ENCODE results near the gene MLIP. TPM values are rescaled to one million over a fixed set of nuclear protein-coding genes. Genes with fewer than 3 reads are reported as not detected.

MLIP gene
- total and polyA plus RNA-seq, 4 donors = 1.5 to 2.6 (median 2.2) TPM; not detected in 1

DNA sequence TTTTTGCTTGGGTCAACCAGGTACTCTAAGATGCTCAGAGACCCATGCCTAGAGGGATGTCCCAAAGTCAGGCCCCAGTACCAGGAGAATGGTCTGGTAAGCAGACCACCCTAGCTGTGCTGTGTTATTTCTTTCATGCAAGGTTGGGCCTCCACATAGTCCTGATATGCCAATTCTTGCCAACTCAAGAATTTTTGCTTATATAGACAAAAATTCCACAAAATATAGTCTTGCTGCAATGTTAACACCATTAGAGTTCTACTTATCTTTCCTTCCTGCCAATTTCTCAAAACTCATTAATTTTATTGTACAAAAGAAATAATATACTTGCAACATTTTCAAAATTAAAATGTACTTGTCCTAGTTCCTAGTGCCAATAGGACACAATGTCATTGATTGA, 163.1 kb downstream of the MLIP start:
- no peaks in the 10 kb centered on the region for H3K9me3 ChIP-seq (ENCODE audit: control insufficient read depth, low read length)
- no peak for ATAC-seq (ENCODE audit: low FRiP score)
- H3K27me3 ChIP-seq (ENCODE audit: control insufficient read depth in 1 of 2, insufficient read depth in 2 of 2, low read length in 1 of 2) = no peaks in the 10 kb centered on the region
- intact Hi-C loops (cut with DNase I) = no loop called here
- no peak for DNase-seq
- H3K27ac ChIP-seq (ENCODE audit: low read depth in 1 of 2, low read length in 2 of 2) = no peak overlapping the region
- H3K4me3 ChIP-seq (ENCODE audit: low read length in 2 of 2) = no peak overlapping the region
- H3K4me1 ChIP-seq (ENCODE audit: control insufficient read depth in 1 of 2, insufficient read depth in 2 of 2, low read length in 2 of 2) = no peaks in the 10 kb centered on the region
- no peaks in the 10 kb centered on the region for H3K36me3 ChIP-seq (ENCODE audit: control insufficient read depth in 1 of 2, insufficient read depth in 2 of 2, low read length in 1 of 2)

DNA sequence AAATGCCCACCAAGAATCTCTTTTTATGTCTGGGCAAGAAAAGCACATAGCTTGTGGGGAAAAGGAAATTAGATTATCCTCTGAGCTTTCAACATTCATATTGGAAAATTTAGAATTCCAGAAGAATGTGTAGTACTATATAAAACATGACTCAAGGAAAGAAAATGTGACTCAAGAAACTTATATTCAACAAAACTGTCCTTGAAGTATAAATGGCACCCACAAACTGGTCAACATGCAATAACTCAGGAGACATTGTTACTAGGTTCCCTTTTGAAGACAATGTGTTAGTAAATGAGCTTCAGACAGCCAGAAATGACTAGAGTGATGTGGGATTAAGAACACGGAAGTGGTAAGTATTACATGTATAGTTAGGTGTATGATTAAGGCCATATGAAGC, 170.9 kb downstream of the MLIP start:
- H3K4me1 ChIP-seq (ENCODE audit: control insufficient read depth in 1 of 2, insufficient read depth in 2 of 2, low read length in 2 of 2) = no peaks in the 10 kb centered on the region
- no peak overlapping the region for H3K4me3 ChIP-seq (ENCODE audit: low read length in 2 of 2)
- H3K9me3 ChIP-seq (ENCODE audit: control insufficient read depth, low read length) = no peaks in the 10 kb centered on the region
- 82 to 95% methylated on average over 1 of the region's 1 CpG for WGBS, 2 donors
- no peak overlapping the region for H3K27ac ChIP-seq (ENCODE audit: low read depth in 1 of 2, low read length in 2 of 2)
- ATAC-seq (ENCODE audit: low FRiP score) (no peak), DNase-seq (no peak)
- H3K27me3 ChIP-seq (ENCODE audit: control insufficient read depth in 1 of 2, insufficient read depth in 2 of 2, low read length in 1 of 2) = no peaks in the 10 kb centered on the region
- intact Hi-C loops (cut with DNase I) = no loop called here
- H3K36me3 ChIP-seq (ENCODE audit: control insufficient read depth in 1 of 2, insufficient read depth in 2 of 2, low read length in 1 of 2) = no peaks in the 10 kb centered on the region

DNA sequence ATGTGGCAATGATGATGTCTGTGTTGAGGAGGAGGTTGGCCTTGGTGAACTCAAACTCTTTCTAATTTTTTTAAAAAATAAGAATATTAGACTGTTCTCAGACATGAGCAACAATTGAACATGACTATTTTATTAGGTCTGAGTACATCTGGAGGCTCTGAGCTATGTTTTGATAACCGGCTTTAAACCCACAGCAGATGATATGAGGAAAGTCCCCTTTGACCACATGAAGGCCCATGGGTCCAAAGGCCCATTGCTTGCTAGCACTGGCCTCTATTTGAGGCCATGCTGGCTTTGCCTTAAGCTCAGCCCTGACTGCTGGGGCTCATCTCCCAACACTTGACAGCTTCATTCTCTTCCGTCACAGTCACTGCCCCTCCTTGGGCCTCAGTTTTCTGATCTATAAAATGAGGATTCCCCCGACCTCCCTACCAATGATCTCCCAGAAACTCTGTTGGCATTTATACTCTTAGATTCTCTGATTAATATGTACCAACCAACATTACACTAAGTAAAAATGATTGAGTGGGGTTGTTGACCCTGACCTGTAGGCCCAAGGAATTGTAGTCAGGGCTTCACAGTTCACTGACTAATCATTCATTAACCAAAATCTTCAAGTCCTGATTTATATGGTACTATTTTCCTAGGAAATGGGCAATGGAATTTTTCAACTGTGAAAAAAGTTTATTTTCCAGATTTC, 173.1 kb downstream of the MLIP start:
- ATAC-seq (ENCODE audit: low FRiP score) = no peak
- H3K36me3 ChIP-seq (ENCODE audit: control insufficient read depth in 1 of 2, insufficient read depth in 2 of 2, low read length in 1 of 2) = no peaks in the 10 kb centered on the region

DNA sequence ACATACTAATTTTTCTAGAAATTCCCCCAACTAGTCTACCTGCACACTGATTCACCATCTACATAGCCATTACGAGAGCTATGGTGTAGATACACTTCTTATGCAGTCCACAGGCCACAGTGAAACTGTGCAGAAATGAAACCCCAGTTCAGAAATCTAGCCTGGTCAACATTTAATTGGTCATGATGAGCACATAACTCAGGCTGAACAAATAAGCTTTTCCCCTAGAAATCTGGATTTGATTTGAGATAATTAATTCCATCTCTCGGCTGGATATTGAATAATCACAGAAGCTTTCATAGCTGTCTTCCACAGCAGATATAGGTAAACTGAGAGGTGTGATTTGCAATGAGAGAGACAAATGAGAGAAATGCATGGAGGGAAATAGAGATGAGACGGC, 174.4 kb downstream of the MLIP start:
- no peaks in the 10 kb centered on the region for H3K9me3 ChIP-seq (ENCODE audit: control insufficient read depth, low read length)
- no peak for ATAC-seq (ENCODE audit: low FRiP score)
- H3K27me3 ChIP-seq (ENCODE audit: control insufficient read depth in 1 of 2, insufficient read depth in 2 of 2, low read length in 1 of 2) = no peaks in the 10 kb centered on the region
- no peaks in the 10 kb centered on the region for H3K4me1 ChIP-seq (ENCODE audit: control insufficient read depth in 1 of 2, insufficient read depth in 2 of 2, low read length in 2 of 2)
- H3K4me3 ChIP-seq (ENCODE audit: low read length in 2 of 2) = no peak overlapping the region
- WGBS, 2 donors = 84 to 91% methylated on average over 3 of the region's 3 CpGs
- DNase-seq = no peak
- no peaks in the 10 kb centered on the region for H3K36me3 ChIP-seq (ENCODE audit: control insufficient read depth in 1 of 2, insufficient read depth in 2 of 2, low read length in 1 of 2)
- intact Hi-C loops (cut with DNase I) = no loop called here
- no peak overlapping the region for H3K27ac ChIP-seq (ENCODE audit: low read depth in 1 of 2, low read length in 2 of 2)

More for the DNA sequence above, 173.1 kb downstream of the MLIP start:
- 70 to 76% methylated on average over 3 of the region's 3 CpGs for WGBS, 2 donors
- H3K27me3 ChIP-seq (ENCODE audit: control insufficient read depth in 1 of 2, insufficient read depth in 2 of 2, low read length in 1 of 2) = no peaks in the 10 kb centered on the region
- no peak for DNase-seq
- no peak overlapping the region for H3K27ac ChIP-seq (ENCODE audit: low read depth in 1 of 2, low read length in 2 of 2)
- H3K4me1 ChIP-seq (ENCODE audit: control insufficient read depth in 1 of 2, insufficient read depth in 2 of 2, low read length in 2 of 2) = no peaks in the 10 kb centered on the region
- H3K4me3 ChIP-seq (ENCODE audit: low read length in 2 of 2) = no peak overlapping the region
- H3K9me3 ChIP-seq (ENCODE audit: control insufficient read depth, low read length) = no peaks in the 10 kb centered on the region
- intact Hi-C loops (cut with DNase I) = no loop called here

DNA sequence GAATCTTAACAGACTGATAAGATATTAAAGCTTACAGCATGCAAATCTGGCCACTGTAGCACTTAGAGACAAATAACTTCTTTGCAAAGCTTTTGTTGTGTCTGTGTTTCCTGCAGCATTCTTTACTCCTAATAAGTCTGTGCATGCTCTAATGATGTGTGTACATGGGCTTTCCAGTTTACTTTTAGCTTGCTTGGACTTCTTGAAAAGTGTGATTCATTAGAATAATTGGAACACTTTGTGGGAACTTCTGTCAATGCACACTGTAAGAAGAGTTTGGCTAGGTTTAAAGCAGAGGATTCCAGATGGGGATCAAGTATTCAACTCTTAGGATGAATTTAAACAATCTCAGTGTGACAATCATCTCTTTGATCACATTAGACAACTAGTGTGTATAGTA, 174.9 kb downstream of the MLIP start:
- Histone ChIP-seq H3K4me1 (ENCODE audit: control insufficient read depth in 1 of 2, insufficient read depth in 2 of 2, low read length in 2 of 2) (no peaks in the 10 kb centered on the region), H3K27ac (ENCODE audit: low read depth in 1 of 2, low read length in 2 of 2) (no peak overlapping the region), H3K9me3 (ENCODE audit: control insufficient read depth, low read length) (no peaks in the 10 kb centered on the region), H3K27me3 (ENCODE audit: control insufficient read depth in 1 of 2, insufficient read depth in 2 of 2, low read length in 1 of 2) (no peaks in the 10 kb centered on the region), H3K36me3 (ENCODE audit: control insufficient read depth in 1 of 2, insufficient read depth in 2 of 2, low read length in 1 of 2) (no peaks in the 10 kb centered on the region), H3K4me3 (ENCODE audit: low read length in 2 of 2) (no peak overlapping the region)
- ATAC-seq (ENCODE audit: low FRiP score) = no peak
- DNase-seq = no peak
- intact Hi-C loops (cut with DNase I) = no loop called here

DNA sequence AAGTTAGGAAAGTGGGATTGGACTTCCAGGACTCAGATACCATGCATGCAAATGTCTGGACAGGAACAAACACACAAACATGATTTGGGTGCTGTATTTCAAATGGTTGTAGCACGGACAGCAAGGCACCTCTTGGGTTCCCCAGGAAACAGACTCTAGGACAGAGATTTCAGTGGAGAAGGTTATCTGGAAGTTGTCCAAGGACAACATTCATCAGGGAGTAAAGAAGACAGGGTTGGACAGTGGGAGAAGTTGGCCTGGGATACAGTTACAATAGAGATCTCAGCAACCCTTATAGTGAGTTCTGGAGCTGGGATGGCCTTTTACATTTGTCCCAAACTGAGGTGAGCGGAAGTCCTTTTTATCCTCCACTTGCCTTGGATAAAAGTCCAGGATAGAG, 177.2 kb downstream of the MLIP start:
- no peak overlapping the region for H3K4me3 ChIP-seq (ENCODE audit: low read length in 2 of 2)
- no peaks in the 10 kb centered on the region for H3K4me1 ChIP-seq (ENCODE audit: control insufficient read depth in 1 of 2, insufficient read depth in 2 of 2, low read length in 2 of 2)
- H3K9me3 ChIP-seq (ENCODE audit: control insufficient read depth, low read length) = no peaks in the 10 kb centered on the region
- H3K36me3 ChIP-seq (ENCODE audit: control insufficient read depth in 1 of 2, insufficient read depth in 2 of 2, low read length in 1 of 2) = no peaks in the 10 kb centered on the region
- H3K27me3 ChIP-seq (ENCODE audit: control insufficient read depth in 1 of 2, insufficient read depth in 2 of 2, low read length in 1 of 2) = no peaks in the 10 kb centered on the region
- intact Hi-C loops (cut with DNase I) = no loop called here
- WGBS, 2 donors = 99 to 100% methylated on average over 2 of the region's 2 CpGs
- ATAC-seq (ENCODE audit: low FRiP score) = no peak
- no peak overlapping the region for H3K27ac ChIP-seq (ENCODE audit: low read depth in 1 of 2, low read length in 2 of 2)
- no peak for DNase-seq

DNA sequence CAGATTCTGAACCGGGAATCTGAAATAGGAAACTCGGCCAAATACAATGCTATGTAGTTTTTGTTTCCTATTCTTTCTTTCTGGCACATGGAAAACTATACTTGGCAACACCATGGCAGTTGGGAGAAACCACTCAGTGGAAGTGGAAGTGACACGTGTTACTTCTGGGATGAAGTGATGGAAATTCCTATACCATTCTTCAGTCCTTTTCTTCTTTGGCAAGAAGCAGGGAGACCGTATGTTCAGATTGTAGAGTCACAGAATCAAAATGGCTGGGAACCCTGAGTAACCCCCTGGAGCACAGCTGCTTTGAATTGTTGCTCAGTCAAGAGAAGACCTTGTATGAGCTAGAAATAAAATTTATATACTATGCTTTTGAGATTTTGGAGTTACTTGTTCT, 178.2 kb downstream of the MLIP start:
- intact Hi-C loops (cut with DNase I) = no loop called here
- no peaks in the 10 kb centered on the region for H3K9me3 ChIP-seq (ENCODE audit: control insufficient read depth, low read length)
- no peak overlapping the region for H3K4me3 ChIP-seq (ENCODE audit: low read length in 2 of 2)
- H3K36me3 ChIP-seq (ENCODE audit: control insufficient read depth in 1 of 2, insufficient read depth in 2 of 2, low read length in 1 of 2) = no peaks in the 10 kb centered on the region
- 37 to 48% methylated on average over 4 of the region's 4 CpGs for WGBS, 2 donors
- H3K27me3 ChIP-seq (ENCODE audit: control insufficient read depth in 1 of 2, insufficient read depth in 2 of 2, low read length in 1 of 2) = no peaks in the 10 kb centered on the region
- no peak overlapping the region for H3K27ac ChIP-seq (ENCODE audit: low read depth in 1 of 2, low read length in 2 of 2)
- DNase-seq (no peak), ATAC-seq (ENCODE audit: low FRiP score) (no peak)
- H3K4me1 ChIP-seq (ENCODE audit: control insufficient read depth in 1 of 2, insufficient read depth in 2 of 2, low read length in 2 of 2) = no peaks in the 10 kb centered on the region

DNA sequence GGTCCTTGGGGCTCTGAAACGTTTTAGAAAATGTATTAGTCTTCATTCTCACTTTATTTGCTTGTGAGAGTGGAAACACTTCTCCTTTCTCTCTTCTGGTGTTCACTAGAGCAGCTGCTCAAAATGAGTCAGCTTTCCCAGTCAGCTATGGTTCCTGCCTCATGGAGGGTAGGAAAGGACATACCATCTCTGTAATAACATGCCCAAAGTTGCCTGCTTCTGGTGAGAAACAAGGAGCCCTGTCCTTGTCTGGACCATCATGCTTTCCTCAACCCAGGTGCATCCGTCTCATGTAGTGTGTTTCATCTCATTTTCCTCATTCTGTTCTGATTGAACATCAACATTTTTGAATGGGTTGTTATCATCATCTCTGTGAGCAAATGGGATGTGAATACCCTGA, 179.9 kb downstream of the MLIP start:
- H3K27me3 ChIP-seq (ENCODE audit: control insufficient read depth in 1 of 2, insufficient read depth in 2 of 2, low read length in 1 of 2) = no peaks in the 10 kb centered on the region
- no peak overlapping the region for H3K4me3 ChIP-seq (ENCODE audit: low read length in 2 of 2)
- ATAC-seq (ENCODE audit: low FRiP score) = peak; percentile 28
- 48 to 58% methylated on average over 2 of the region's 2 CpGs for WGBS, 2 donors
- H3K36me3 ChIP-seq (ENCODE audit: control insufficient read depth in 1 of 2, insufficient read depth in 2 of 2, low read length in 1 of 2) = no peaks in the 10 kb centered on the region
- H3K9me3 ChIP-seq (ENCODE audit: control insufficient read depth, low read length) = no peaks in the 10 kb centered on the region
- no peak for DNase-seq
- H3K4me1 ChIP-seq (ENCODE audit: control insufficient read depth in 1 of 2, insufficient read depth in 2 of 2, low read length in 2 of 2) = no peaks in the 10 kb centered on the region
- no peak overlapping the region for H3K27ac ChIP-seq (ENCODE audit: low read depth in 1 of 2, low read length in 2 of 2)
- intact Hi-C loops (cut with DNase I) = no loop called here

DNA sequence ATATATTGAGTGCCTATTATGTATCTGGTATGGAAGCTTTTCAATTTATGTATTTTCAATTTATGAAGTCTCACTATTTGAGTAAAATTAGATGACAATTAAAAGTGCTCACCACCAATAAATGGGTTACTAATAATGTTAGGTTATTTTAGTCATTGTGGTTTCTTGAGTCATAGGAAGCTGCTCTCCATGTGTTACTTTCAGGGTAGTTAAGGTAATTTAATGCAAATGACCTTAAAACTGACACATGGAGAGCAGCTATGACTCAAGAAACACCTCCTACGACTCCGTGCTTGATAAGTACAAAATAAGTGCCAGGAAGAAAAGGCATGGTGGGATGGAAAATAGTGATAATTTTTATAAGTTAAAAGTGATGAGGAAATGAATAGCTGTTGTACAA, 180.5 kb downstream of the MLIP start:
- Histone ChIP-seq H3K27ac (ENCODE audit: low read depth in 1 of 2, low read length in 2 of 2) (no peak overlapping the region), H3K9me3 (ENCODE audit: control insufficient read depth, low read length) (no peaks in the 10 kb centered on the region), H3K4me1 (ENCODE audit: control insufficient read depth in 1 of 2, insufficient read depth in 2 of 2, low read length in 2 of 2) (no peaks in the 10 kb centered on the region), H3K4me3 (ENCODE audit: low read length in 2 of 2) (no peak overlapping the region), H3K27me3 (ENCODE audit: control insufficient read depth in 1 of 2, insufficient read depth in 2 of 2, low read length in 1 of 2) (no peaks in the 10 kb centered on the region), H3K36me3 (ENCODE audit: control insufficient read depth in 1 of 2, insufficient read depth in 2 of 2, low read length in 1 of 2) (no peaks in the 10 kb centered on the region)
- no peak for DNase-seq
- intact Hi-C loops (cut with DNase I) = no loop called here
- no peak for ATAC-seq (ENCODE audit: low FRiP score)
- 65 to 71% methylated on average over 2 of the region's 2 CpGs for WGBS, 2 donors
